Fibroblast of upper back skin (primary cell): ENCODE results near the gene WNK2.

Experiments used
- DNase-seq: peaks from one replicate; pipeline ENCODE4 v3.0.0-alpha.2; 2013

WNK2 gene

GRCh38 chr9:93297659-93298497 lies 113.9 kb downstream of the WNK2 start:
- DNase-seq = no peak

GRCh38 chr9:93298498-93299417 lies 114.8 kb downstream of the WNK2 start:
- no peak for DNase-seq

GRCh38 chr9:93299418-93300174 lies 115.7 kb downstream of the WNK2 start:
- no peak for DNase-seq

GRCh38 chr9:93300175-93300572 lies 116.2 kb downstream of the WNK2 start:
- no peak for DNase-seq

GRCh38 chr9:93300585-93301081 lies 116.7 kb downstream of the WNK2 start:
- DNase-seq = no peak

- no peak for DNase-seq
Measured at GRCh38 chr9:93301291-93301811, 117.4 kb downstream of the WNK2 start.

- no peak for DNase-seq
Measured at GRCh38 chr9:93301911-93302541, 118.1 kb downstream of the WNK2 start.

- peak; percentile 25 for DNase-seq
Measured at GRCh38 chr9:93302586-93303257, 118.8 kb downstream of the WNK2 start.

GRCh38 chr9:93303258-93303771 lies 119.4 kb downstream of the WNK2 start:
- DNase-seq = no peak

- DNase-seq = no peak
Measured at GRCh38 chr9:93303806-93304573, 120.1 kb downstream of the WNK2 start.

GRCh38 chr9:93304574-93305496 lies 120.9 kb downstream of the WNK2 start:
- DNase-seq = peak; percentile 28

- DNase-seq = no peak
Measured at GRCh38 chr9:93305497-93306020, 121.6 kb downstream of the WNK2 start.

- no peak for DNase-seq
Measured at GRCh38 chr9:93306081-93306480, 122.1 kb downstream of the WNK2 start.

- DNase-seq = no peak
Measured at GRCh38 chr9:93306579-93307091, 122.7 kb downstream of the WNK2 start.

GRCh38 chr9:93307468-93308157 lies 123.7 kb downstream of the WNK2 start:
- no peak for DNase-seq

GRCh38 chr9:93308158-93308602 lies 124.2 kb downstream of the WNK2 start:
- DNase-seq = no peak

GRCh38 chr9:93308676-93309075 lies 124.7 kb downstream of the WNK2 start:
- no peak for DNase-seq

GRCh38 chr9:93309889-93310425 lies 126.0 kb downstream of the WNK2 start:
- DNase-seq = no peak
